ENCODE measurements around the gene CLEC16A.

The CLEC16A gene

GRCh38 chr16:10968498-10968897, 24.1 kb downstream of the CLEC16A start:
- DNase-seq (ENCODE audit: low read depth in 2 of 2): no peak

GRCh38 chr16:10969615-10970014, 25.3 kb downstream of the CLEC16A start:
- DNase-seq (ENCODE audit: low read depth in 2 of 2): no peak

GRCh38 chr16:10970065-10970464, 25.7 kb downstream of the CLEC16A start:
- no peak for DNase-seq (ENCODE audit: low read depth in 2 of 2)

GRCh38 chr16:10971560-10971961, 27.2 kb downstream of the CLEC16A start:
- DNase-seq (ENCODE audit: low read depth in 2 of 2): no peak

GRCh38 chr16:10972108-10972818, 27.9 kb downstream of the CLEC16A start:
- DNase-seq (ENCODE audit: low read depth in 2 of 2): no peak

GRCh38 chr16:10972819-10973464, 28.6 kb downstream of the CLEC16A start:
- no peak for DNase-seq (ENCODE audit: low read depth in 2 of 2)

- no peak for DNase-seq (ENCODE audit: low read depth in 2 of 2)
These were observed 32.3 kb downstream of the CLEC16A start for GRCh38 chr16:10976634-10977033.

GRCh38 chr16:10978124-10978523, 33.8 kb downstream of the CLEC16A start:
- no peak for DNase-seq (ENCODE audit: low read depth in 2 of 2)

- no peak for DNase-seq (ENCODE audit: low read depth in 2 of 2)
These were observed 34.6 kb downstream of the CLEC16A start for GRCh38 chr16:10978871-10979446.

- DNase-seq (ENCODE audit: low read depth in 2 of 2): no peak
These were observed 35.6 kb downstream of the CLEC16A start for GRCh38 chr16:10979717-10980601.

- no peak for DNase-seq (ENCODE audit: low read depth in 2 of 2)
These were observed 36.4 kb downstream of the CLEC16A start for GRCh38 chr16:10980813-10981212.

- peak in 1 of 2 donors; percentile 50 for DNase-seq (ENCODE audit: low read depth in 2 of 2)
These were observed 37.4 kb downstream of the CLEC16A start for GRCh38 chr16:10981697-10982216.

GRCh38 chr16:10982465-10983150, 38.2 kb downstream of the CLEC16A start:
- DNase-seq (ENCODE audit: low read depth in 2 of 2): no peak

GRCh38 chr16:10983159-10983558, 38.8 kb downstream of the CLEC16A start:
- DNase-seq (ENCODE audit: low read depth in 2 of 2): no peak

GRCh38 chr16:10984509-10984908, 40.1 kb downstream of the CLEC16A start:
- DNase-seq (ENCODE audit: low read depth in 2 of 2): no peak

GRCh38 chr16:10987361-10988163, 43.2 kb downstream of the CLEC16A start:
- no peak for DNase-seq (ENCODE audit: low read depth in 2 of 2)

- DNase-seq (ENCODE audit: low read depth in 2 of 2): peak; percentile 45 to 81
These were observed 43.9 kb downstream of the CLEC16A start for GRCh38 chr16:10988164-10988803.

GRCh38 chr16:10988879-10989278, 44.5 kb downstream of the CLEC16A start:
- DNase-seq (ENCODE audit: low read depth in 2 of 2): no peak

GRCh38 chr16:10989559-10989958, 45.2 kb downstream of the CLEC16A start:
- no peak for DNase-seq (ENCODE audit: low read depth in 2 of 2)

GRCh38 chr16:10990378-10990777, 46.0 kb downstream of the CLEC16A start:
- no peak for DNase-seq (ENCODE audit: low read depth in 2 of 2)

Data from stimulated activated CD8-positive, alpha-beta memory T cell treated with anti-CD3 and anti-CD28 coated beads, Interleukin-2, amount 100 ng/mL, for 48 hours (primary cell).